Measurements from ENCODE around the gene PFKFB3.

Gene PFKFB3

DNA sequence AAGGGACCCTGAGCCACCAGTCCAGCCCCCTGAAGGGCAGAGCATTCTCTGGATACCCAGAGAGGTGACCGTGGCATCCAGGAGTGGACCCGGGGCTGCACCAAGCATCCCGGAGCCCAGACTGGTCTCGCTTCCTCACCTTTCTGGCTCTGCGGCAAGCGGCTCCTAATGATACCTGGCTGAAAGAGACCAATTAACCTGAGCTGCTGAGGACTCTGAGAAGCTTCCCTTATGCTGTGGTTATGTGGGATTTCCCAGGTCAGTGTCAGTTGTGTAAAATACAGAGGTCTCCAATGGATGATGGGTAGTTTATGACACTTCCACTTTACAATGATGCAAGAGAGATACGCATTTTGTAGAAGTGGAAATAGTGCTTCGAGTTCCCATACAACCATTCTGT lies 51.5 kb downstream of the PFKFB3 start:
- Histone ChIP-seq H3F3A (ENCODE audit: insufficient read depth, low read length) (no peaks in the 10 kb centered on the region), H3K4me1 (ENCODE audit: insufficient read depth, low read length, severe bottlenecking) (no peaks in the 10 kb centered on the region), H3K79me2 (ENCODE audit: insufficient read depth, low read length) (no peaks in the 10 kb centered on the region), H4K20me1 (ENCODE audit: insufficient read depth, low read length) (no peaks in the 10 kb centered on the region), H2AFZ (ENCODE audit: low read length) (no peak overlapping the region), H3K27me3 (ENCODE audit: insufficient read depth, low read length) (no peaks in the 10 kb centered on the region), H3K4me2 (ENCODE audit: low read length) (no peak overlapping the region), H3K36me3 (ENCODE audit: insufficient read depth, low read length) (no peaks in the 10 kb centered on the region; the same call in 1 of the 2 replicates), H3K4me3 (ENCODE audit: low read depth, low read length, poor library complexity, severe bottlenecking) (no peak overlapping the region), H3K9me3 (ENCODE audit: low read length) (no peaks in the 10 kb centered on the region), H3K9ac (ENCODE audit: low read length) (no peak overlapping the region), H3K27ac (ENCODE audit: low read depth, low read length, poor library complexity, severe bottlenecking) (no peak overlapping the region), H3K9me2 (ENCODE audit: low read depth, low read length) (no peaks in the 10 kb centered on the region)
- TF ChIP-seq, protein P1, sequence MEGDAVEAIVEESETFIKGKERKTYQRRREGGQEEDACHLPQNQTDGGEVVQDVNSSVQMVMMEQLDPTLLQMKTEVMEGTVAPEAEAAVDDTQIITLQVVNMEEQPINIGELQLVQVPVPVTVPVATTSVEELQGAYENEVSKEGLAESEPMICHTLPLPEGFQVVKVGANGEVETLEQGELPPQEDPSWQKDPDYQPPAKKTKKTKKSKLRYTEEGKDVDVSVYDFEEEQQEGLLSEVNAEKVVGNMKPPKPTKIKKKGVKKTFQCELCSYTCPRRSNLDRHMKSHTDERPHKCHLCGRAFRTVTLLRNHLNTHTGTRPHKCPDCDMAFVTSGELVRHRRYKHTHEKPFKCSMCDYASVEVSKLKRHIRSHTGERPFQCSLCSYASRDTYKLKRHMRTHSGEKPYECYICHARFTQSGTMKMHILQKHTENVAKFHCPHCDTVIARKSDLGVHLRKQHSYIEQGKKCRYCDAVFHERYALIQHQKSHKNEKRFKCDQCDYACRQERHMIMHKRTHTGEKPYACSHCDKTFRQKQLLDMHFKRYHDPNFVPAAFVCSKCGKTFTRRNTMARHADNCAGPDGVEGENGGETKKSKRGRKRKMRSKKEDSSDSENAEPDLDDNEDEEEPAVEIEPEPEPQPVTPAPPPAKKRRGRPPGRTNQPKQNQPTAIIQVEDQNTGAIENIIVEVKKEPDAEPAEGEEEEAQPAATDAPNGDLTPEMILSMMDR (IDR thresholded peaks at IDR 0.05; ENCODE audit: low read length), result no peak
- TF ChIP-seq EZH2 (IDR thresholded peaks at IDR 0.05; ENCODE audit: borderline replicate concordance, low read length), result no peak

DNA sequence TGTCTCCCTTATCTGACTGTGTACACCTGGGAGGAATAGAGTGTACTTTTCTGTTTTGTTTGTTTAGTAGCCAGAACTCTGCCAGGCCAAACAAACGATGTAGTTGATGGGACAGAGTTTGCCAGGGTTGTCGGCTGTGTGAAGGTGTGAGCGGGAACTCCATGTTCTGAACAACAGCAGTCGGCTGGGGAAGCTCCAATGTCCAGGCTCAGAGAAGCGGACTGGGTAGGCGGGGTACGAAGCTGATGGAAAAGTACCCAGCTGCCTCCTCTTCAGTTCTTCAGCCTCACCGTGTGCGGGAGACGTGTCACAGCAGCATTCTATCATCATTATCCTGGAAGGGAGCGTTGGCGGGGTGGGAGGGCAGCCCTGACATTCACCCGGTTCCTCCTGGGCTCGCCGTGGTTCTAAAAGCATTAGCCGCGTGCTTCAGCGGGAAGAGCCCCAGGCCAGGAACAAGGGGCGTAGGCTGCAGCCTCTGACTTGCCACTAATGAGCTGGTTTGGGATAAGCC lies 52.9 kb downstream of the PFKFB3 start:
- Histone ChIP-seq H3K4me2 (ENCODE audit: low read length) (no peak overlapping the region), H2AFZ (ENCODE audit: low read length) (no peak overlapping the region), H3K27me3 (ENCODE audit: insufficient read depth, low read length) (no peaks in the 10 kb centered on the region), H3K9ac (ENCODE audit: low read length) (no peak overlapping the region), H3K79me2 (ENCODE audit: insufficient read depth, low read length) (no peaks in the 10 kb centered on the region), H3K9me2 (ENCODE audit: low read depth, low read length) (no peaks in the 10 kb centered on the region), H3K27ac (ENCODE audit: low read depth, low read length, poor library complexity, severe bottlenecking) (no peak overlapping the region), H3K36me3 (ENCODE audit: insufficient read depth, low read length) (no peaks in the 10 kb centered on the region; the same call in 1 of the 2 replicates), H3F3A (ENCODE audit: insufficient read depth, low read length) (no peaks in the 10 kb centered on the region), H3K4me1 (ENCODE audit: insufficient read depth, low read length, severe bottlenecking) (no peaks in the 10 kb centered on the region), H3K4me3 (ENCODE audit: low read depth, low read length, poor library complexity, severe bottlenecking) (no peak overlapping the region), H3K9me3 (ENCODE audit: low read length) (peaks cover 2% of the 10 kb centered on the region; the same call in 1 of the 2 replicates), H4K20me1 (ENCODE audit: insufficient read depth, low read length) (no peaks in the 10 kb centered on the region)
- no peak for TF ChIP-seq EZH2 (IDR thresholded peaks at IDR 0.05; ENCODE audit: borderline replicate concordance, low read length)
- TF ChIP-seq, protein P1 (IDR thresholded peaks at IDR 0.05; ENCODE audit: low read length), result no peak

- H4K20me1 ChIP-seq (ENCODE audit: insufficient read depth, low read length), result no peaks in the 10 kb centered on the region
- H3K79me2 ChIP-seq (ENCODE audit: insufficient read depth, low read length), result no peaks in the 10 kb centered on the region
- H3K27me3 ChIP-seq (ENCODE audit: insufficient read depth, low read length), result no peaks in the 10 kb centered on the region
- no peak overlapping the region for H3K4me3 ChIP-seq (ENCODE audit: low read depth, low read length, poor library complexity, severe bottlenecking)
- H3K27ac ChIP-seq (ENCODE audit: low read depth, low read length, poor library complexity, severe bottlenecking), result no peak overlapping the region
- H2AFZ ChIP-seq (ENCODE audit: low read length), result no peak overlapping the region
- H3K9me2 ChIP-seq (ENCODE audit: low read depth, low read length), result no peaks in the 10 kb centered on the region
- no peak overlapping the region for H3K9ac ChIP-seq (ENCODE audit: low read length)
- no peaks in the 10 kb centered on the region; the same call in 1 of the 2 replicates for H3K36me3 ChIP-seq (ENCODE audit: insufficient read depth, low read length)
- H3F3A ChIP-seq (ENCODE audit: insufficient read depth, low read length), result no peaks in the 10 kb centered on the region
- no peaks in the 10 kb centered on the region for H3K4me1 ChIP-seq (ENCODE audit: insufficient read depth, low read length, severe bottlenecking)
- no peak for TF ChIP-seq EZH2 (IDR thresholded peaks at IDR 0.05; ENCODE audit: borderline replicate concordance, low read length)
- TF ChIP-seq, protein P1 (IDR thresholded peaks at IDR 0.05; ENCODE audit: low read length), result no peak
- no peak overlapping the region for H3K4me2 ChIP-seq (ENCODE audit: low read length)
- H3K9me3 ChIP-seq (ENCODE audit: low read length), result peaks cover 8% of the 10 kb centered on the region
These were observed 53.7 kb downstream of the PFKFB3 start for GRCh38 chr10:6256439-6256838.
